HG02678 (cell line): ENCODE data around the gene C12orf57.

Experiments
- ATAC-seq: cut with Tn5 transposase; IDR thresholded peaks from one replicate; pipeline ENCODE4 v1.9.1; 2021; ENCODE audit warnings: mild to moderate bottlenecking, moderate library complexity; ENCODE audit not compliant: unreplicated experiment

C12orf57 gene

GRCh38 chr12:6936636-6937480, 7.0 kb upstream of the C12orf57 start:
- peak; percentile 1 for ATAC-seq

- peak; percentile 91 for ATAC-seq
Observed at GRCh38 chr12:6937481-6938352, 6.1 kb upstream of the C12orf57 start.

GRCh38 chr12:6938353-6939190, 5.2 kb upstream of the C12orf57 start:
- no peak for ATAC-seq

- ATAC-seq: no peak
Observed at GRCh38 chr12:6939191-6939540, 4.7 kb upstream of the C12orf57 start.

- no peak for ATAC-seq
Observed at GRCh38 chr12:6941267-6941666, 2.6 kb upstream of the C12orf57 start.

GRCh38 chr12:6941782-6942181, 2.0 kb upstream of the C12orf57 start:
- ATAC-seq: no peak

GRCh38 chr12:6942331-6942665, 1.5 kb upstream of the C12orf57 start:
- ATAC-seq: no peak

GRCh38 chr12:6943389-6943721, 467 bp upstream of the C12orf57 start:
- peak; percentile 31 for ATAC-seq

- ATAC-seq: peak; percentile 45
Observed at GRCh38 chr12:6944381-6945186, 762 bp downstream of the C12orf57 start.

- no peak for ATAC-seq
Observed at GRCh38 chr12:6945613-6946012, 1.8 kb downstream of the C12orf57 start.

GRCh38 chr12:6946033-6946919, 2.5 kb downstream of the C12orf57 start:
- no peak for ATAC-seq

- ATAC-seq: no peak
Observed at GRCh38 chr12:6946920-6947374, 3.1 kb downstream of the C12orf57 start.

GRCh38 chr12:6947615-6948014, 3.8 kb downstream of the C12orf57 start:
- no peak for ATAC-seq

GRCh38 chr12:6948873-6949594, 5.2 kb downstream of the C12orf57 start:
- ATAC-seq: no peak

GRCh38 chr12:6950401-6950801, 6.6 kb downstream of the C12orf57 start:
- no peak for ATAC-seq

GRCh38 chr12:6950811-6951540, 7.2 kb downstream of the C12orf57 start, which contains the start of gene PTPN6:
TSS of gene PTPN6 (plus strand) at chr12:6951356. CDS start at chr12:6951513, 157 bp downstream.
- ATAC-seq: peak; percentile 27

GRCh38 chr12:6951551-6952120, 7.8 kb downstream of the C12orf57 start:
- ATAC-seq: no peak
